Fibroblast of lung (primary cell): Measurements from ENCODE around the gene DLGAP4. TPM values are rescaled to one million over a fixed set of nuclear protein-coding genes. Genes with fewer than 3 reads are reported as not detected.

Experiments used
- DNase-seq, 2 donors: peaks; one replicate each; pipeline versions ENCODE4 v3.0.0 to v3.0.0-alpha.2; 2010; ENCODE audit warnings: low read depth in 2 of 2
- H2AFZ ChIP-seq: 2 replicates; pipeline ENCODE4 v1.5.1; 2012; ENCODE audit warnings: low read length, control low read depth, inconsistent platforms
- H3K27ac ChIP-seq: 2 replicates; pipeline ENCODE4 v1.5.1; 2011; ENCODE audit warnings: low read length, control low read depth; ENCODE audit not compliant: insufficient read depth
- H3K27me3 ChIP-seq: 2 replicates; pipeline ENCODE4 v1.5.1; 2011; ENCODE audit warnings: mild to moderate bottlenecking, low read length; ENCODE audit not compliant: control insufficient read depth, insufficient read depth
- H3K36me3 ChIP-seq: 2 replicates; pipeline ENCODE4 v1.5.1; 2011; ENCODE audit warnings: low read length; ENCODE audit not compliant: control insufficient read depth, insufficient read depth
- H3K4me1 ChIP-seq: 2 replicates; pipeline ENCODE4 v1.5.1; 2011; ENCODE audit warnings: low read length; ENCODE audit not compliant: control insufficient read depth, insufficient read depth; ENCODE audit errors: extremely low read depth
- H3K4me2 ChIP-seq: 2 replicates; pipeline ENCODE4 v1.5.1; 2011; ENCODE audit warnings: low read length, control low read depth; ENCODE audit not compliant: insufficient read depth; ENCODE audit errors: extremely low read depth
- H3K4me3 ChIP-seq, 4 experiments: fragments of 200-600 bp in 1 of 4; sonication (generic) in 1 of 4; replicated peaks in 1 of 4; 2 replicates each; pipeline ENCODE4 v1.5.1; 2011 to 2016; ENCODE audit warnings: low read length in 4 of 4, low read depth in 3 of 4, mild to moderate bottlenecking in 3 of 4, control low read depth in 2 of 4, inconsistent platforms in 1 of 4, mixed read lengths in 1 of 4; ENCODE audit not compliant: insufficient read depth in 1 of 4; ENCODE audit errors: control extremely low read depth in 1 of 4
- H3K79me2 ChIP-seq: 2 replicates; pipeline ENCODE4 v1.5.1; 2012; ENCODE audit warnings: mild to moderate bottlenecking, low read length, inconsistent platforms; ENCODE audit not compliant: control insufficient read depth, insufficient read depth
- H3K9ac ChIP-seq: 2 replicates; pipeline ENCODE4 v1.5.1; 2011; ENCODE audit warnings: mild to moderate bottlenecking, low read length, control low read depth; ENCODE audit not compliant: insufficient read depth
- H3K9me3 ChIP-seq: 2 replicates; pipeline ENCODE4 v1.5.1; 2012; ENCODE audit warnings: low read depth, low read length; ENCODE audit not compliant: control insufficient read depth, insufficient read depth
- H4K20me1 ChIP-seq: 2 replicates; pipeline ENCODE4 v1.5.1; 2011; ENCODE audit warnings: low read length; ENCODE audit not compliant: control insufficient read depth, insufficient read depth; ENCODE audit errors: extremely low read depth
- CTCF ChIP-seq, 2 donors: IDR thresholded peaks in 1 of 2; conservative IDR thresholded peaks in 1 of 2; 1 replicate in 1 of 2; 2 replicates in 1 of 2; pipeline ENCODE4 v1.5.1; 2011 to 2012; ENCODE audit warnings: low read length in 2 of 2, control low read depth in 1 of 2, inconsistent platforms in 1 of 2, low read depth in 1 of 2, mild to moderate bottlenecking in 1 of 2
- EZH2 ChIP-seq: IDR thresholded peaks from 2 replicates; pipeline ENCODE4 v1.5.1; 2012; ENCODE audit warnings: low read length, control low read depth, mild to moderate bottlenecking; ENCODE audit errors: missing control alignments
- polyA plus RNA-seq, 2 donors: library from polyadenylated mRNA; depleted of rRNA in 1 of 2; stranded (reverse) in 1 of 2; unstranded in 1 of 2; fragments of >200 nt; gene quantifications; 2 replicates each; pipeline ENCODE4 v1.2.1, GENCODE V29; 2011 to 2012; ENCODE audit warnings: missing spikeins in 1 of 2
- total RNA-seq: library from RNA; depleted of rRNA; stranded (reverse); fragments of >200 nt; gene quantifications from 2 replicates; pipeline ENCODE4 v1.2.1, GENCODE V29; 2014

Gene DLGAP4
- total and polyA plus RNA-seq, 2 donors (not counting 1 experiment from before 2014, with no cell fraction given) = 25.9 to 26.9 TPM

GRCh38 chr20:36477475-36477874, 171.3 kb downstream of the DLGAP4 start:
- no peak for DNase-seq
- Histone ChIP-seq H2AFZ (no peak overlapping the region), H3K9ac (no peak overlapping the region), H3K9me3 (no peaks in the 10 kb centered on the region), H4K20me1 (peaks cover 4% of the 10 kb centered on the region), H3K4me1 (peaks cover 33% of the 10 kb centered on the region), H3K4me3 (no peak overlapping the region), H3K27me3 (no peaks in the 10 kb centered on the region), H3K79me2 (peaks cover 93% of the 10 kb centered on the region), H3K27ac (no peak overlapping the region), H3K4me2 (no peak overlapping the region), H3K36me3 (no peaks in the 10 kb centered on the region)
- no peak for TF ChIP-seq EZH2
- TF ChIP-seq CTCF (conservative IDR thresholded peaks at IDR 0.05 in 1 of 2, IDR thresholded peaks at IDR 0.05 in 1 of 2; ENCODE audit: low read depth in 1 of 2, low read length in 2 of 2) = no peak

GRCh38 chr20:36478137-36478905, 172.2 kb downstream of the DLGAP4 start:
- peaks cover 93% of the 10 kb centered on the region for H3K79me2 ChIP-seq
- peaks cover 4% of the 10 kb centered on the region for H4K20me1 ChIP-seq
- H3K4me3 ChIP-seq = no peak overlapping the region
- H3K27ac ChIP-seq = no peak overlapping the region
- no peaks in the 10 kb centered on the region for H3K9me3 ChIP-seq
- no peaks in the 10 kb centered on the region for H3K36me3 ChIP-seq
- DNase-seq = no peak
- H3K27me3 ChIP-seq = no peaks in the 10 kb centered on the region
- no peak overlapping the region for H2AFZ ChIP-seq
- H3K4me2 ChIP-seq = no peak overlapping the region
- H3K9ac ChIP-seq = no peak overlapping the region
- H3K4me1 ChIP-seq = peaks cover 27% of the 10 kb centered on the region
- TF ChIP-seq EZH2 (no peak), CTCF (conservative IDR thresholded peaks at IDR 0.05 in 1 of 2, IDR thresholded peaks at IDR 0.05 in 1 of 2; ENCODE audit: low read depth in 1 of 2, low read length in 2 of 2) (no peak)

- Histone ChIP-seq H3K9ac (no peak overlapping the region), H3K4me3 (no peak overlapping the region), H3K79me2 (peaks cover 93% of the 10 kb centered on the region), H3K4me1 (peaks cover 22% of the 10 kb centered on the region), H3K27me3 (no peaks in the 10 kb centered on the region), H4K20me1 (no peaks in the 10 kb centered on the region), H2AFZ (no peak overlapping the region), H3K36me3 (peaks cover 1% of the 10 kb centered on the region), H3K4me2 (no peak overlapping the region), H3K27ac (no peak overlapping the region), H3K9me3 (no peaks in the 10 kb centered on the region)
- DNase-seq = no peak
- no peak for TF ChIP-seq CTCF (conservative IDR thresholded peaks at IDR 0.05 in 1 of 2, IDR thresholded peaks at IDR 0.05 in 1 of 2; ENCODE audit: low read depth in 1 of 2, low read length in 2 of 2)
Observed at GRCh38 chr20:36479938-36480337, 173.8 kb downstream of the DLGAP4 start.
